Erythroblast (primary cell): ENCODE measurements around the gene SDR42E2.

Source experiments
- GATA1 ChIP-seq: IDR thresholded peaks from 2 replicates; pipeline ENCODE4 v1.6.1; 2011; ENCODE audit warnings: low read depth, mild to moderate bottlenecking, control low read depth, low read length, moderate library complexity
- POLR2A ChIP-seq: IDR thresholded peaks from 2 replicates; pipeline ENCODE4 v1.6.1; 2011; ENCODE audit warnings: mild to moderate bottlenecking, low read length

GRCh38 chr16:22164482-22164881 lies 2.2 kb downstream of the SDR42E2 start:
- TF ChIP-seq POLR2A = no peak
- no peak for TF ChIP-seq GATA1
